ENCODE data around the gene EPB41L2.

EPB41L2 gene

DNA sequence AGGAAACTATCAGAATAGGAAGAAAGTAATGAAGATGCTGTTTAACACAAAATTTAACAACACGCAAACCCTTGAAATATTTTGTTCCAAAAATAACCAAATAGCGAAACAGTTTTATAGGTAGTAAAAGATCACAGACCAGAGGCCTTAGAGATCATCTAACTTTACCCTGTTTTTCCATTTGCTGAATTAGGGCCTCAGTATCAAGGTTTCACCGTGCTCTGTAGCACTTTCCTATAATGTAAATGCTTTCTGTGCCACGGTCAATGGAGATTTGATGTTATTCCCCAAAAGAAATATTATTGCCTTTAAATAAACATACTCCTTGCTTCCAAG, 23.7 kb downstream of the EPB41L2 start:
- H3K36me3 ChIP-seq (ENCODE audit: control insufficient read depth, insufficient read depth, low read length) = no peaks in the 10 kb centered on the region
- H3K27me3 ChIP-seq (replicated peaks; ENCODE audit: control insufficient read depth, insufficient read depth, low read length) = no peaks in the 10 kb centered on the region
- no peak overlapping the region for H3K4me3 ChIP-seq (replicated peaks; ENCODE audit: low read depth, low read length)
- TF ChIP-seq CTCF (IDR thresholded peaks at IDR 0.05; ENCODE audit: insufficient read depth, low read length, poor library complexity, severe bottlenecking) = no peak
- no peak for DNase-seq (ENCODE audit: extremely low read depth, insufficient read length)

DNA sequence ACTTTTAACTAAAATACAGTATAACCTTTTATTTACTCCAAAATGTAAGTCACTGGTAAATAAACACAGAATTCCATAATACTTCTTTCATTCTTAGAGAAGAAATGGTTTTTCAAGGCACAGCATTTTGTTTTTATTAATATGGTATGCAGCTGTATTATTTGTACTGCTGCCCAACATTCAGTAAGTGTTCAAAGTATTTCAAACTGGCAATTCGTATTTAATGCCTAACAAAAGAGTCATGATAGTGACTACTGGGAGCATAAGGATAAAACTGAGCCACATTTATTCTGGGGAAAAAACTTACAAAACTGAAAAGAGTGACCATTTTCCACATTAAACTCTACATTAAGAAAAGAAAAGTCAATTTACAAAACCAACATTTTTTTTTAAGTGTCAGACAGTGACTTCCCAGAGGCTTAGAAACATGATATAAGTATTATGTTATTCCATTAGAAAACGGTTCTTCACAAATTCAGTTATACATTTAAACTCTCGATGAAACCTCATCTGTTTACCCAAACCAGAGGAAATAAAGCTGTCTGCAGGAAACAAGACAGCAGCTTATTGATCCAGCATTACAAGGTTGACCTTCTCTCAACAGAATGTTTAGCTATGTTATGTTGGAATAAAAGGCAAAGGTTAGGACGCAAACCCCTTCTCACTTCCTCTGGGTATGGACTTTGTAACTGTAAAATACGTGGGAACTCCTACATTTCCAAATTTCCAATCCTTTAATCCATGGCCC, 24.3 kb downstream of the EPB41L2 start:
- no peak for TF ChIP-seq CTCF (IDR thresholded peaks at IDR 0.05; ENCODE audit: insufficient read depth, low read length, poor library complexity, severe bottlenecking)
- no peaks in the 10 kb centered on the region for H3K36me3 ChIP-seq (ENCODE audit: control insufficient read depth, insufficient read depth, low read length)
- H3K27me3 ChIP-seq (replicated peaks; ENCODE audit: control insufficient read depth, insufficient read depth, low read length) = no peaks in the 10 kb centered on the region
- no peak for DNase-seq (ENCODE audit: extremely low read depth, insufficient read length)
- H3K4me3 ChIP-seq (replicated peaks; ENCODE audit: low read depth, low read length) = no peak overlapping the region

GRCh38 chr6:131037194-131037897, 25.7 kb downstream of the EPB41L2 start:
- H3K4me3 ChIP-seq (replicated peaks; ENCODE audit: low read depth, low read length) = no peak overlapping the region
- no peaks in the 10 kb centered on the region for H3K36me3 ChIP-seq (ENCODE audit: control insufficient read depth, insufficient read depth, low read length)
- TF ChIP-seq CTCF (IDR thresholded peaks at IDR 0.05; ENCODE audit: insufficient read depth, low read length, poor library complexity, severe bottlenecking) = no peak
- no peaks in the 10 kb centered on the region for H3K27me3 ChIP-seq (replicated peaks; ENCODE audit: control insufficient read depth, insufficient read depth, low read length)
- no peak for DNase-seq (ENCODE audit: extremely low read depth, insufficient read length)

- H3K36me3 ChIP-seq (ENCODE audit: control insufficient read depth, insufficient read depth, low read length) = no peaks in the 10 kb centered on the region
- no peak overlapping the region for H3K4me3 ChIP-seq (replicated peaks; ENCODE audit: low read depth, low read length)
- no peak for TF ChIP-seq CTCF (IDR thresholded peaks at IDR 0.05; ENCODE audit: insufficient read depth, low read length, poor library complexity, severe bottlenecking)
- no peaks in the 10 kb centered on the region for H3K27me3 ChIP-seq (replicated peaks; ENCODE audit: control insufficient read depth, insufficient read depth, low read length)
- DNase-seq (ENCODE audit: extremely low read depth, insufficient read length) = no peak
Measured at GRCh38 chr6:131036601-131037000, 26.4 kb downstream of the EPB41L2 start.

DNA sequence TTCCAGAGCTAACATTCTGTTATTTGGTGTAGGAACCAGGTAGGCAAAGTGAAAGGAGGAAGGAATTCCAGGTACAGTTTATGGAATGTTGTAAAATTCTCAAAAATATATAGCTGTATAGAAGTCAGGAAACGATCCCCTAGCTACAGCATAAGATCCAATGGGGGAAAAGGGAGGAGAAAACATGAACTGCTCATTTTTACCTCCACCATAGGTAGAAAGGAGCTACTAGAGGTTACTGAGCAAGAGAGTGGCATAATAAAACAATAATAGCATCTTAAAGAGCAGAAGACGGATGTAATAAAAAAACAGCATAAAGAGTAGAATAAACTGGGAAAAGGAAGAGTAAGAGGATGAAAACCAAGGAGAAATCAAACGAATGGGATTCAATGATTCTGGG, 26.9 kb downstream of the EPB41L2 start:
- DNase-seq (ENCODE audit: extremely low read depth, insufficient read length) = no peak
- Histone ChIP-seq H3K4me3 (replicated peaks; ENCODE audit: low read depth, low read length) (no peak overlapping the region), H3K27me3 (replicated peaks; ENCODE audit: control insufficient read depth, insufficient read depth, low read length) (no peaks in the 10 kb centered on the region), H3K36me3 (ENCODE audit: control insufficient read depth, insufficient read depth, low read length) (no peaks in the 10 kb centered on the region)
- no peak for TF ChIP-seq CTCF (IDR thresholded peaks at IDR 0.05; ENCODE audit: insufficient read depth, low read length, poor library complexity, severe bottlenecking)

All from GM06990 (cell line).